Activated naive CD8-positive, alpha-beta T cell (primary cell): ENCODE measurements around the gene ALX4.

Experiments used
- H3K27ac Mint-ChIP-seq: one replicate; pipeline ENCODE4 v1.8.0; 2021; ENCODE audit warnings: mixed read lengths
- H3K27me3 Mint-ChIP-seq: one replicate; pipeline ENCODE4 v1.8.0; 2021; ENCODE audit warnings: mixed read lengths
- H3K36me3 Mint-ChIP-seq: one replicate; pipeline ENCODE4 v1.8.0; 2021; ENCODE audit warnings: mixed read lengths
- H3K4me1 Mint-ChIP-seq: one replicate; pipeline ENCODE4 v1.8.0; 2021; ENCODE audit warnings: low read depth, mixed read lengths
- H3K4me3 Mint-ChIP-seq: one replicate; pipeline ENCODE4 v1.8.0; 2021; ENCODE audit warnings: mild to moderate bottlenecking, mixed read lengths
- H3K9me3 Mint-ChIP-seq: one replicate; pipeline ENCODE4 v1.8.0; 2021; ENCODE audit warnings: low read depth, mixed read lengths

The ALX4 gene

DNA sequence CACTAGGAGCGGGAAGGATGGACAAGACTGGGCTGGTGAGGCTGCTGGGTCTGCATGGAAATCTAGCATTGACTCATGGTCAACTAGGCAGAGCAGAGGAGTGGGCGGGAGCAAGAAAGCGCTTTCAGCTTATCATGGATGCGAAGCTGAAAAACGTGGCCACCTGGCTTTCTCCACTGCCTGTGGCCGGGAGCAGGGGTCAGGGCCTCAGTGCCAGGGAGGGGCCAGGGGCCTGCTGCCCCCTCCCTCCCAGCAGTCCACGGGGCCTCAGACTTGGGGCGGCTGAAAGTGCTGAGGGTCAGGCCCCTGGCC lies 45.5 kb downstream of the ALX4 start:
- Mint-ChIP-seq H3K36me3 (no peaks in the 10 kb centered on the region), H3K4me3 (no peak overlapping the region), H3K9me3 (no peaks in the 10 kb centered on the region), H3K4me1 (no peaks in the 10 kb centered on the region), H3K27ac (no peak overlapping the region), H3K27me3 (peaks cover 2% of the 10 kb centered on the region)

DNA sequence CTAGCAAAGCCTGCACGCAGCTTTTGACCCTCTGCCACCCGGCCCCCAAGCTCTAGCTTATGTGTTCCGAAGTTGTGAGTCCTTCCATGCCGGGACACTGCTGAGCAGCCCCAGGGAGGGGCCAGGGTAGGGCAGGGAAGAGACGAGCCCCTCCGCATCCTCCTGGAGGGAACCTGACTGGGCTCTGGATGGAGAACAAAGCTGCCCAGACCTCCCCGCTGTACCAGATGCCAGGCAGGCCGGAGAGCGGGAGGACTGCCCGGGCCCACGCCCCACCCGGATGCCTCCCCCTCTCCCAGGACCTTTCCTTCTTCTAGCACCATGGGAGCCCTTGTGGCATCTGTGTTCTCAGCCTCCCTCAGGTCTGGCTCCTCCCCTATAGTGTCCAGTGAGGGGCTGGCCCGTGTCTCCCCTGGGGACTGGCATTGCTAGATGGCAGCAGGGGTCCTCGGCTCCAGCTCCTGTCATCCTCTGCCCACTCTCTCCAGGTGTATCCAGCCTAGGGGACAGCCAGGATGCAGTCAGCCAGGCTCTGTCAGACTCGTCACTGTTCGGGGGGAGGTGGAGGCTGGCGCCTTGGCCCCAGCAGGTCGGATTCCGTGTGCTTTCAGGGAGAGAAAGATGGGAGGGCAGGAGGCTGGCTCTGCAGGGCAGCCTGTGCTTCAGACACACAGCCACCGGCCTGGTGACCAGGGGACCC lies 46.1 kb downstream of the ALX4 start:
- Mint-ChIP-seq H3K36me3 (no peaks in the 10 kb centered on the region), H3K27ac (no peak overlapping the region), H3K4me3 (no peak overlapping the region), H3K27me3 (peaks cover 2% of the 10 kb centered on the region), H3K4me1 (no peaks in the 10 kb centered on the region), H3K9me3 (no peaks in the 10 kb centered on the region)

DNA sequence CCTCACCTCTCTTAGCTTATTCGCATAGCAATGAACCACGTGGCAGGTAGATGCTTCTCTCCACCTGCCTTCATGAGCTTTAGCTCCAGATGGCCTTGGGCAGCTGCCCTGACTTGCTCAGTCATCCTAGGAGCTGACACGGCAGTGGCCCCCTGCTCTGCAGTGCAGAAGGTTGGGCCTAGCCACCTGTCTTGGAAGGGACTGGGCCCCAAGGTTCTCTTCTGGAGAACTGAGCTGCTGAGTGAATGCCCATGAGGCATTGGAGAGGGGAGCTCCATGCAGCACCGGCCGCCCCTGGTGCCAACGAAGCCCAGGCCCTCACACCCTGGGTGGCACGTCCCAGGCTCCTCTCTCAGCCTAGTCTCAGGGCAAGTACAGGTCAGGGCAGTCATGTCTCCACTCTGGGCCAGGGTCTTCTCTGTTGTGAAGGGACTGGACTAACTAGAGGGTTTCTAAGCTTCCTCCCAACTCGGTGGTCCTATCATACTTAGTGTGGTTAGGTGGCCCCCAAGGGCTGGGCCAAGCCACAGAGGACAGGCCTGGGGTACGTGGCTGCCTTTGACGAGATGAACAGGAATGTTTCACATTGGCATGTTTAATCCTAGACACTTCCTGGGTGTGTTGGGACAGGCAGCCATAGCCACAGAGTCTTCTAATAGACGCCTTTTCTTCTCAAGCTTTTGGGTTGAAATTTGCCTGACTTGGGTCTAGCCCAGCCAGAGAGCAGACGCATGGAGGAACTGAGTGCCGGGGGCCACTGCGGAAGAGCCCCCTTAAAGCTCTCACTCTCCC lies 47.9 kb downstream of the ALX4 start:
- no peaks in the 10 kb centered on the region for H3K9me3 Mint-ChIP-seq
- no peak overlapping the region for H3K27ac Mint-ChIP-seq
- no peaks in the 10 kb centered on the region for H3K36me3 Mint-ChIP-seq
- H3K4me3 Mint-ChIP-seq = no peak overlapping the region
- no peaks in the 10 kb centered on the region for H3K27me3 Mint-ChIP-seq
- H3K4me1 Mint-ChIP-seq = peaks cover 9% of the 10 kb centered on the region

DNA sequence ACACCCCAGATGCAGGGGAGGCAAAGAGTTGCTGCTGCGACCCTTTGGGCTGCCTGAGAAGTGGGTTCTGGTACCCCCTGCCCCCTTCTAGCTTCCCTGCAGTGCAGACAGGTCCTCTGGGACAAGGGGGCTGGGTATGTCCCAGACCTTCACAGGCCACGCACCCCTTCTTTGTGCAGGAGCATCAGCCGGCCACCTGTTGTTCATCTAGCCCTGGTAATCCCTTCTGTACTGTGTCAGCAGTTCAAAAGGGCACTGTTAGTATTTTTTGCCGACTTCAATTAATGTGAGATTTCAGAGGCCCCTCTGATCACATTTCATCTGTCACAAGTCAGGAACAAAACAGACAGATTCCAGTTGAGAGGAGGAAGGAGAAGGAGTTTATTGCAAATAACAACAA lies 49.9 kb downstream of the ALX4 start:
- Mint-ChIP-seq H3K36me3 (no peaks in the 10 kb centered on the region), H3K4me3 (no peak overlapping the region), H3K27ac (no peak overlapping the region), H3K4me1 (peaks cover 11% of the 10 kb centered on the region), H3K27me3 (no peaks in the 10 kb centered on the region), H3K9me3 (no peaks in the 10 kb centered on the region)

DNA sequence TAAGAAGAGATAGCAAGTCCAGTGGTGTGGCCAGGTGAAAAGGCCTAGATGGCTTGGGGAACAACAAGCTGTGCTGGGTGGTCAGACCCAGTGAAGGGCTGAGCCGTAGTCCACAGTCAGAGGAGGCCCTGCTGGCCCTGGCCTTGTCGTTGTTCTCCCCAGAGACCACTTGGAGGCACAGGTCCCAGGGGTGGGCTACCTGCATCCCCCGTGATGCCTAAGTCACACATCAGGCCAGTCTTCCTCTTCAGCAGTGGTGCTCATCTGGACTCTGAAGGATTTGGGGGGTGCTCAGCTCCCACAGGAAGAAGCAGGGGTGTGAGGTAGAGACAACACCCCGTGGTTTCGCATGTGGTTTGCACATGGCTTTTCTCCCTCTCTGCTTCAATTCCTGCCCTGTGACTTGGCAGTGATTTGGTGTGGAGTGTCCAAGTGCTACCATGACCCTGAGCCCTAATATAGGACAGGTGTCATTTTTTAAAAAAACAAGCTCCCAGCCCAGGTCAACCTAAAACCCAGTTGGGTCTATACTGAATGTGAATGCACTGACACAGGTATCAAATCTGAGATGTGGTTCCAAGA lies 51.0 kb downstream of the ALX4 start:
- H3K36me3 Mint-ChIP-seq = no peaks in the 10 kb centered on the region

DNA sequence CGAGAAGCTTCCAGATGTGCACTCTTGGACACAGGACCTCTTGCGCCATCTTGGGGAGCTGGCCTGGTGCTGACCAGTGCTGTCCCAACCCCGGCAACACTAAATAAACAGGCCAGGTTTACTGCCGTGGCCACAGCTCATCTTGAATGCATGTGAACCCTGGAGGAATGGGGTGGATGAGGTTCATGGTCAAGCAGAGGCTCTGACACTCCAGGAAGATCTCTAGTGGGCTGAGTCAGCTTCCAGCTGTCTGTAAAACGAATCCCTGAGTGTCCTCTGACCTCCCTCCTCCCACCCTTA lies 51.8 kb downstream of the ALX4 start:
- no peaks in the 10 kb centered on the region for H3K27me3 Mint-ChIP-seq
- H3K9me3 Mint-ChIP-seq = peaks cover 3% of the 10 kb centered on the region
- H3K36me3 Mint-ChIP-seq = peaks cover under 1% of the 10 kb centered on the region
- no peak overlapping the region for H3K27ac Mint-ChIP-seq
- H3K4me1 Mint-ChIP-seq = peaks cover 11% of the 10 kb centered on the region
- H3K4me3 Mint-ChIP-seq = no peak overlapping the region

More for the DNA sequence above, 51.0 kb downstream of the ALX4 start:
- H3K9me3 Mint-ChIP-seq = no peaks in the 10 kb centered on the region
- H3K4me3 Mint-ChIP-seq = no peak overlapping the region
- H3K4me1 Mint-ChIP-seq = peaks cover 11% of the 10 kb centered on the region
- no peak overlapping the region for H3K27ac Mint-ChIP-seq
- no peaks in the 10 kb centered on the region for H3K27me3 Mint-ChIP-seq

DNA sequence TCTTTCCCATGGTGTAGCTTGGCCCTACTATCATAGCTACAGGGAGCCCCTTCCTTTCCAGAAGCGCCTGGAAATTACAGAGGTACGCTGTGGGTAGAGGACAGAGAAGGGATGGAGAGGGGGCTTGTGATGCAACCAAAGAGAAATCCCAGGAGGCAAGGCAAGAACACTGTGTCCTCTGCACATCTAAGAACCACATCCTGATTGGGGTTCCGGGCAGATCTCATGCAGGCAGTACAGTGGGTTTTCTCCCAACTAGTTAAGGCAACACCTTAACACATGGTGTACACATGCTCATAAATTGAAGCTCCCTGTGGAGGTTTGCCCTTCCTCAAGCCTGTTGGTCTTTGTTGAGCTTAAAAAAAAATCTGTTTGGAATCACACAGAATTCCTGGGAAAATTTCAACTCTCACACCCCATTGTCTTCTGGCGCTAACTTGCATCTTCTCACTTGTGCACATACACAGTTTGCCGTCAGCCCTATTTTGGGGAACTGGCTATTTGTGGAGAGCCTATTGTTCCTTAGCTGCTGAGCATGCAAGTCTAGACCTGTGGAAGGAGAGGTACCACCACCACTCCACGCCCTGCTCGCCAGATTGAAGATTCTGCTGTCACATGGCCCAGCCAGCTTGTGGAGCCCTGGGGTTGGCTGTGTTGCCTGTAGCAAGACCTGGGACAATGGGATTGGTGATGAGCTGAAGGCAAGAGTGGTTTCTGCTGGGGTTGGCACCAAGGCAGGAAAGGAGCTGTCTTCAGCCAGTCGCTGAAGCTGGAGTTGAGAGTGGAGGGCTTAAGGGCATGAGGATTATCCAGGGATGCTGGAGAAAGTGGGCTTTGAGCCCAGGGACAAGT lies 52.4 kb downstream of the ALX4 start:
- Mint-ChIP-seq H3K27ac (no peak overlapping the region), H3K4me1 (peaks cover 11% of the 10 kb centered on the region), H3K27me3 (no peaks in the 10 kb centered on the region), H3K9me3 (peaks cover 9% of the 10 kb centered on the region), H3K36me3 (peaks cover 6% of the 10 kb centered on the region), H3K4me3 (no peak overlapping the region)

DNA sequence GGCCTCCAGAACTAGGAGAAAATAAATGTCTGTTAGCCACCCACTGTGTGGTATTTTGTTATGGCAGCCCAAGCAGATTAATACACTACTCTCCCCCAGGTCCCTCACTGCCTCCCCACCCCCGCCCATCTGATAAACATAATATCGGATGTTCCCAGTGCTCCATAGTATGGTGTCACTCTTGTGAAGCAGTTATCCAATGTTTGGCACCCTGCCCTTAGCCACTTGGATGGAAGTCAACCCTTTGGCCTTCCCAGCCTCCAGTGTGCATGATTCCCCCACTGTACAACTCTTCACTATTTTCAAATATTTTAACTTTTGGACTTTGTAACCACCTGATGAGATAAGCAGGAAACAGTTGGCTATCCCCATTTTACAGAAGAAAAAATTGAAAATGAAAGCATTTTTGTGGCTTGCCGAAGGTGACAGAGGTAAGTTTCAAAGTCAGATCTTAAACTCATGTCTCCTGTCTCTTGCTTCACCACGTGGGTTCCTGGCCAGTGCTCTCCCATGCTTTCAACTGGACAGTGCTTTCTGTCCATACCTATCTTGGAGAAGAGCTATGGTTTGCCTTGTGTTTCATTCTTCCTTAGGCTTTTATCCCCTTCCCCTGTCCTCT lies 53.2 kb downstream of the ALX4 start:
- H3K27ac Mint-ChIP-seq = no peak overlapping the region
- peaks cover 11% of the 10 kb centered on the region for H3K4me1 Mint-ChIP-seq
- peaks cover 14% of the 10 kb centered on the region for H3K36me3 Mint-ChIP-seq
- H3K27me3 Mint-ChIP-seq = no peaks in the 10 kb centered on the region
- H3K9me3 Mint-ChIP-seq = peaks cover 17% of the 10 kb centered on the region
- H3K4me3 Mint-ChIP-seq = no peak overlapping the region

DNA sequence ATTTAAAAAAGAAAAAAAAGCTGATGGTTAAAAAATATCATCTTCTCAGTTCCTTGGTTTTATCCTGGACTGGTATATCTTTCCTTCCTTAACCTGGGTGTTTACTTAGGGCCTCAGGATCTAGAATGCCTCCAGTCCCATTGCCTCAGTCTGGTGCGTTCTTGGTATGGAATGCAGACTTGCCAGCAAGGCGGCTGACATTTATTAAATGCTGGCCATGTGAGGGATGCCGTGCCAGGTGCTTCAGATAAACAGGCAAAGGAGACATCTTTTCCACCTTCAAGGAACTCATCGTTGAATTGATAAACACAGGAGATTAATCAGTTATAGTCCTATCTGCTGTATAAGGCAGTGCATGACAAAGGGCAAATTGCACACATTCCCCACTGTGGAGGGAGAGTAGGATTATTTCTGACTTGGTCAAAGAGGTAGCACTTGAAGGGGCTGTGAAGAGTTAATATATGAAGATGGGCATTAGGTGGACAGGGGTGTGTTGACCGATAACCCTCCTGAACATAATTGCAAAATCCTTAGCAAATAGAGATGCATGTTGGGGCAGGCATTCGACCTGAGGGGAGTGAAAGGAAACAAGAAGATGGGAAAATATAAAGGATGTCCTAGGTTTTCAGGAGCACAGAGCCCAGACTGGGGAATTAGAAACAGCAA lies 54.4 kb downstream of the ALX4 start:
- Mint-ChIP-seq H3K9me3 (peaks cover 26% of the 10 kb centered on the region), H3K4me3 (no peak overlapping the region), H3K27ac (no peak overlapping the region), H3K4me1 (peaks cover 11% of the 10 kb centered on the region), H3K27me3 (no peaks in the 10 kb centered on the region), H3K36me3 (peaks cover 22% of the 10 kb centered on the region)

DNA sequence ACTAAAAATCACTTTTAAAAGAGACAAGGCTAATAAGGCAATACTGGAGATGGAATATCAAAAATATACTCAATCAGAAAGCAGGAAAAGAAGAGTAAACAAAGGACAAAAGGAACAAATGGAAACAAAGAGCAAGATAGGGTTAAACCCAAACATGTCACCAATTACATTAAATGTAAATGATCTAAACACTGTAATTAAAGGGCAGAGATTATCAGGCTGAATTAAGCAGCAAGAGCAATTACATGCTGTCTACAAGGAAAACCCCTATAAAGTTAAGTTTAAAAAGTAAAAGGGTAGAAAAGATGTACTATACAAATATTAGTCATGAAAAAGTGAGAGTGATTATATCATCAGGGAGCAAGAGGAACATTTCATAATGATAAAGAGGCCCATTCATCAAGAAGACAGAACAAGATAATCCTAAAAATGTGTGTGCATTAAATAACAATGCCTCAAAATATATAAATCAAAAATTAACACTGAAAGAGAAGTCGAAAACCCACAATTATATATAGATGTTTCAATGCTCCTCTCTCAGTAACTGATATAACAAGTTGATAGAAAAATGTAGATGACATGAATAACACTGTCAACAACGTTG lies 56.8 kb downstream of the ALX4 start:
- Mint-ChIP-seq H3K27me3 (no peaks in the 10 kb centered on the region), H3K27ac (no peak overlapping the region), H3K36me3 (peaks cover 39% of the 10 kb centered on the region), H3K4me3 (no peak overlapping the region), H3K4me1 (peaks cover 9% of the 10 kb centered on the region), H3K9me3 (peaks cover 29% of the 10 kb centered on the region)

DNA sequence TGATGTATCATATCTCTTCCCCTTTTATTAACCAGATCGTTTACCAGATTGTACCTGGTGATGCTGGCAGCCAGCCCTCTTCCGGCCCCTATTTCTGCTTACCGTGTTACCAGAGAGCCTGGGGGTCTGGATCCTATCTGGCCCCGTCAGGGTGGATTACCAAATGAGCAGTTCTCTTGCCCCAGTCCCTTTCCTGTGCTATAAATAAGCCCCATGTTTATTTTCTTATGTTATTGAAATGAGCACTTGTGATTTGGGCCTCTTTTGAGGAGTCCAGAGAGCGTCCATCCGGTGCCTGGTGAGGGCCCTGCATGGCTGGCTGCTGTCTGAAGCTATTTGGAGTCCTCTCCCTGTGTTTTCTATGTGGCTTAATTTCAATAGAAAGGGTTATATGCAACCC lies 59.5 kb downstream of the ALX4 start:
- Mint-ChIP-seq H3K27me3 (no peaks in the 10 kb centered on the region), H3K36me3 (peaks cover 48% of the 10 kb centered on the region), H3K4me3 (no peak overlapping the region)

DNA sequence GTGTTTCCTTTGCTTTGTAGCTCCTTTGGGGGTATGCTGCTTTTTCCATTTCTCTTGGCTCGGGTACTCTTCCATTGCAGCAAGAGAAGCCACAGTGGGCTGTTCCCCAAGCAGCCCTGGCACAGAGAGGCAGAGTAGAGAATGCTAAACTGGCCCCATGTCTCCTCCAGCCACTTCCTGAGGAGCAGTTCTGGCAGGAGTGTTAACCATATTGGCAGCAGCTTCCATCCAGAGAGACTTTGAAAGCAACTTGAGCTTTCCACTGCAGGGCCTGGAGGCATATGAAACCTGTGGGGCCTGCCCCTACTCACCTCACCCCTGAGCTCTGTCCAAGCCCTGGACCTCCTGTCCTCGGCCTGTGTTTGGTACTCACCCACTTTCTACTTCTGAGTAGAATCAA lies 61.8 kb downstream of the ALX4 start:
- Mint-ChIP-seq H3K9me3 (peaks cover 26% of the 10 kb centered on the region), H3K36me3 (peaks cover 59% of the 10 kb centered on the region), H3K27ac (no peak overlapping the region), H3K4me3 (no peak overlapping the region), H3K27me3 (no peaks in the 10 kb centered on the region), H3K4me1 (no peaks in the 10 kb centered on the region)

More for the DNA sequence above, 59.5 kb downstream of the ALX4 start:
- Mint-ChIP-seq H3K9me3 (peaks cover 29% of the 10 kb centered on the region), H3K27ac (no peak overlapping the region), H3K4me1 (no peaks in the 10 kb centered on the region)

DNA sequence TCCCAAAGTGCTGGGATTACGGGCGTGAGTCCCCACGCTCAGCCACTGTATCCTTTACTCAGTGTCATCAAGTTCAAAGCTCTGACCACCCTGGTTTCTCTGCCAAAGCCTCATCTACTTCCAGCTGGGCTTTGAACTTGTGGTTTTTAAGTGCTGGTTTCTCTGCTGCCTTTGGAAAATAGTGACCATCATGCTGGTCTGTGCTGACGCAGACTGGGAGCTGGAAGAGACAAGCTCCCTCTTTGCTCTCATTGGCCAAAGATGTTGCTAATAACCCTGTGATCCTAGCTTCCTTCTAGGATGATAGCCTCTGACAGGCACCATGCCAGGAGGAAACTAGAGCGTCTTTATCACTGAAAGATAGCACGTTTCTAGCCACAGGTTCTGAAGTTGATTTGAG lies 62.4 kb downstream of the ALX4 start:
- H3K27me3 Mint-ChIP-seq = no peaks in the 10 kb centered on the region
- H3K27ac Mint-ChIP-seq = no peak overlapping the region
- H3K36me3 Mint-ChIP-seq = peaks cover 57% of the 10 kb centered on the region
- peaks cover 20% of the 10 kb centered on the region for H3K9me3 Mint-ChIP-seq
- no peak overlapping the region for H3K4me3 Mint-ChIP-seq
- no peaks in the 10 kb centered on the region for H3K4me1 Mint-ChIP-seq

DNA sequence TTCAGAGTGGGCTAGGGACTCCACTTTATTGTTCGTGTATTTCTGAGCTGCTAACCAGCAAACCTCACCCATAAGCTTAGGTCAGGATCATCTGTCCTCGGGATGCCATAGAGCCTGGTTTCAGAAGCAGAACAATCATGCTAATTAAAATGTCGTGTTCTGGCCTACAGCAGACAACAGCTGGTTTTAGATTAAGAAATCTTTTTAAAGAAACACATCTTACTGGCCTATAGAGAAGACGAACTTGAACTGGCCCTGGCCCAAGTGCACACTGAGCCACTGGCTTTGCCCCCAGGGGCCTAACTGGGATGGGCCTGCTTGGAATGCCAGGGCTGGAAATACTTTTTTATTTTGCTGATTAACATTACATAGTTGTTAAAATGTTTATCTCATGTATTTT lies 63.2 kb downstream of the ALX4 start:
- peaks cover 49% of the 10 kb centered on the region for H3K36me3 Mint-ChIP-seq

More for the DNA sequence above, 63.2 kb downstream of the ALX4 start:
- no peak overlapping the region for H3K4me3 Mint-ChIP-seq
- no peaks in the 10 kb centered on the region for H3K4me1 Mint-ChIP-seq
- H3K27ac Mint-ChIP-seq = no peak overlapping the region
- no peaks in the 10 kb centered on the region for H3K27me3 Mint-ChIP-seq
- peaks cover 12% of the 10 kb centered on the region for H3K9me3 Mint-ChIP-seq
